PC-3 (cell line): Measurements from ENCODE around the gene SNX9. TPM values are rescaled to one million over a fixed set of nuclear protein-coding genes. Genes with fewer than 3 reads are reported as not detected.

Experiments used
- ATAC-seq: fragments of 200-7000 bp; cut with Tn5 transposase; 2 replicates; pipeline ENCODE4 v1.9.1; 2020; ENCODE audit warnings: mild to moderate bottlenecking, moderate library complexity
- BruUV-seq: library from RNA; stranded (reverse); fragments of 400-500 nt; replicated peaks from 2 replicates; lab custom pipeline; 2021; lab: Mats Ljungman, UMichigan
- CTCF ChIA-PET: fragments of 300-600 bp; sonication (Branson Sonifier 250); formaldehyde crosslinking; loops from one replicate; lab custom pipeline; 2022; ENCODE audit warnings: antibody characterized with exemption; lab: Charles Lee
- POLR2A ChIA-PET: fragments of 300-600 bp; sonication (Branson Sonifier 250); formaldehyde crosslinking; loops from one replicate; lab custom pipeline; 2022; ENCODE audit warnings: antibody characterized with exemption; ENCODE audit not compliant: unreplicated experiment; lab: Charles Lee
- DNase-seq: peaks from one replicate; pipeline ENCODE4 v3.0.0-alpha.2; 2015
- H2AFZ ChIP-seq: fragments of 300-600 bp; sonication (generic); 2 replicates; pipeline ENCODE4 v1.6.0; 2016; ENCODE audit warnings: antibody characterized with exemption, low read length
- H3F3A ChIP-seq: fragments of 300-600 bp; sonication (generic); one replicate; pipeline ENCODE4 v1.6.0; 2017; ENCODE audit warnings: antibody characterized with exemption, low read length, control low read depth, mild to moderate bottlenecking; ENCODE audit not compliant: unreplicated experiment
- H3K27ac ChIP-seq: fragments of 300-600 bp; sonication (generic); 2 replicates; pipeline ENCODE4 v1.5.1; 2016; ENCODE audit warnings: mild to moderate bottlenecking, low read length
- H3K27me3 ChIP-seq: fragments of 300-600 bp; sonication (generic); 2 replicates; pipeline ENCODE4 v1.6.1; 2016; ENCODE audit warnings: low read length, mixed read lengths
- H3K36me3 ChIP-seq: fragments of 300-600 bp; sonication (generic); 2 replicates; pipeline ENCODE4 v1.6.1; 2016; ENCODE audit warnings: low read depth, mixed run types, low read length, mixed read lengths
- H3K4me1 ChIP-seq: fragments of 300-600 bp; sonication (generic); 2 replicates; pipeline ENCODE4 v1.5.1; 2016; ENCODE audit warnings: low read length; ENCODE audit not compliant: insufficient read depth
- H3K4me2 ChIP-seq: fragments of 300-600 bp; sonication (generic); 2 replicates; pipeline ENCODE4 v1.6.0; 2016; ENCODE audit warnings: low read length
- H3K4me3 ChIP-seq: fragments of 300-600 bp; sonication (generic); 2 replicates; pipeline ENCODE4 v1.5.1; 2016; ENCODE audit warnings: mild to moderate bottlenecking, low read length, mixed read lengths
- H3K79me2 ChIP-seq: fragments of 300-600 bp; sonication (generic); 2 replicates; pipeline ENCODE4 v1.6.1; 2017; ENCODE audit warnings: low read length, mixed read lengths
- H3K9ac ChIP-seq: fragments of 300-600 bp; sonication (generic); 2 replicates; pipeline ENCODE4 v1.6.0; 2016; ENCODE audit warnings: mild to moderate bottlenecking, low read length
- H3K9me2 ChIP-seq: fragments of 300-600 bp; sonication (generic); replicated peaks from 2 replicates; pipeline ENCODE4 v1.6.1; 2016; ENCODE audit warnings: mixed run types, low read length, mixed read lengths
- H3K9me3 ChIP-seq: fragments of 300-600 bp; sonication (generic); 2 replicates; pipeline ENCODE4 v1.6.1; 2016; ENCODE audit warnings: low read length, mixed read lengths
- H4K20me1 ChIP-seq: fragments of 300-600 bp; sonication (generic); 2 replicates; pipeline ENCODE4 v1.6.1; 2016; ENCODE audit warnings: low read length, mixed read lengths
- EZH2 ChIP-seq: fragments of 300-600 bp; sonication (generic); IDR thresholded peaks from one replicate; pipeline ENCODE4 v1.6.1; 2017; ENCODE audit warnings: antibody characterized with exemption, mild to moderate bottlenecking, low read length; ENCODE audit not compliant: unreplicated experiment
- EZH2phosphoT487 ChIP-seq: fragments of 300-600 bp; sonication (generic); IDR thresholded peaks from 2 replicates; pipeline ENCODE4 v1.6.1; 2018; ENCODE audit warnings: mild to moderate bottlenecking, antibody characterized with exemption, low read length, borderline replicate concordance
- intact Hi-C: fragments of 100-400 bp; cut with micrococcal nuclease; formaldehyde crosslinking; loops from 2 replicates; pipeline ENCODE4 v1.9.0; 2023
- total RNA-seq: library from RNA; depleted of rRNA; stranded (reverse); fragments of >200 nt; gene quantifications from 2 replicates; pipeline ENCODE4 v1.2.3, GENCODE V29; 2014
- TF ChIP-seq, protein P1 (sequence below): fragments of 300-600 bp; sonication (generic); conservative IDR thresholded peaks from 2 replicates; pipeline ENCODE4 v1.5.1; 2017; ENCODE audit warnings: antibody characterized with exemption, low read depth, mild to moderate bottlenecking, low read length

Gene SNX9
- total RNA-seq, 1 experiment from 2014 or later = 18.0 TPM

GRCh38 chr6:157978021-157978783, 155.2 kb downstream of the SNX9 start:
- 0 out of 2 replicates have a peak, but pooled peaks cover 3% of the 10 kb centered on the region for H4K20me1 ChIP-seq
- no peaks in the 10 kb centered on the region for H3K27me3 ChIP-seq
- no peaks in the 10 kb centered on the region for H3F3A ChIP-seq
- H3K36me3 ChIP-seq = no peaks in the 10 kb centered on the region
- no peak for ATAC-seq
- H2AFZ ChIP-seq = no peak overlapping the region
- H3K4me2 ChIP-seq = no peak overlapping the region
- H3K9ac ChIP-seq = no peak overlapping the region
- no peak overlapping the region for H3K4me3 ChIP-seq
- BruUV-seq = no TSS peak
- H3K79me2 ChIP-seq = peaks cover 15% of the 10 kb centered on the region
- H3K27ac ChIP-seq = no peak overlapping the region
- H3K9me2 ChIP-seq = no peaks in the 10 kb centered on the region
- no peak for TF ChIP-seq EZH2phosphoT487
- TF ChIP-seq EZH2 = no peak
- TF ChIP-seq, protein P1, sequence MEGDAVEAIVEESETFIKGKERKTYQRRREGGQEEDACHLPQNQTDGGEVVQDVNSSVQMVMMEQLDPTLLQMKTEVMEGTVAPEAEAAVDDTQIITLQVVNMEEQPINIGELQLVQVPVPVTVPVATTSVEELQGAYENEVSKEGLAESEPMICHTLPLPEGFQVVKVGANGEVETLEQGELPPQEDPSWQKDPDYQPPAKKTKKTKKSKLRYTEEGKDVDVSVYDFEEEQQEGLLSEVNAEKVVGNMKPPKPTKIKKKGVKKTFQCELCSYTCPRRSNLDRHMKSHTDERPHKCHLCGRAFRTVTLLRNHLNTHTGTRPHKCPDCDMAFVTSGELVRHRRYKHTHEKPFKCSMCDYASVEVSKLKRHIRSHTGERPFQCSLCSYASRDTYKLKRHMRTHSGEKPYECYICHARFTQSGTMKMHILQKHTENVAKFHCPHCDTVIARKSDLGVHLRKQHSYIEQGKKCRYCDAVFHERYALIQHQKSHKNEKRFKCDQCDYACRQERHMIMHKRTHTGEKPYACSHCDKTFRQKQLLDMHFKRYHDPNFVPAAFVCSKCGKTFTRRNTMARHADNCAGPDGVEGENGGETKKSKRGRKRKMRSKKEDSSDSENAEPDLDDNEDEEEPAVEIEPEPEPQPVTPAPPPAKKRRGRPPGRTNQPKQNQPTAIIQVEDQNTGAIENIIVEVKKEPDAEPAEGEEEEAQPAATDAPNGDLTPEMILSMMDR = no peak
- intact Hi-C loops = no loop called here
- CTCF ChIA-PET = no interaction called here
- peaks cover 4% of the 10 kb centered on the region; the same call in 1 of the 2 replicates for H3K4me1 ChIP-seq
- DNase-seq = no peak
- no peaks in the 10 kb centered on the region for H3K9me3 ChIP-seq
- POLR2A ChIA-PET = no interaction called here

DNA sequence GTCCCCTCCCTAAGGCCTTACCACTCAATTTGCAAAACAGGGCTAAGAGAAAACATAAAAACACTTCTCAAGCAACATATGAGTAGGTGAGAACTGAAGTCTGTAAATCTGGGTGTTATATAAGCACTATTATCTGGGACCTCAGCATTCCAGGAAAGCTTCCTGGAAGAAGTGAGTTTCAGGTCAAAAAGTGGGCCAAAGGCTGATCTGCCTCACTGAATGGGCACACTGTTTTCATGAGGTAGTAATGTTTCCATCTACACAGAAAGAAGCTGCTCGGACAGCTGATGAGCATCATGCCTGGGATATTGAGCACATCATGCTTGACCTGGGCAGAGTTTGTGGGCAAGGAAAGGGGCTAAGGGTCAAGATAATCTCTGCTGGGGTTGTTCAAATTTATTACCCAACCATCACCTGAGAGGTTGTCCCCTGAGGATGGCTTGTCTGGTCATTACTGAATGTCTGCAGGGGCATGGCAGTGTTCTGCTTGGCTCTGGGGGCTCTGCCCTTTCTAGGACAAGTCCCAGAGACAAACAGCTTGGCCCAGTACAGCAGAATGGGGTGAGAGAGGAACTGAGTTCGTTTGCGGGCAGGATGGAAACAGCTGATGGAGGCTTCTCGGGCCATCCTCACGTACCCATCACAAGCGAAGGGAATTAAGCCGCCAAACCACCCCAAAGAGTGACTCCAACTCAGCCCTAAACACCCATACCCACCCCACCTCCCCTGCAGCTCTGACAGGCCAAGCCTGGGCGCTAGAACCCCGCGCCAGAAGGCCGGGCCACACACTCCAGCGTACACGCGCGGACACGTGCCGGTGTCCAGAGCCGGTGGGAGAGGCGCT, 157.5 kb downstream of the SNX9 start:
- Histone ChIP-seq H3K27me3 (no peaks in the 10 kb centered on the region), H2AFZ (peak overlapping the region; percentile 82), H3K4me3 (peak overlapping the region; percentile 94), H3K36me3 (no peaks in the 10 kb centered on the region), H3K4me1 (peaks cover 23% of the 10 kb centered on the region), H3K9ac (peak overlapping the region; percentile 92; the same call in 1 of the 2 replicates), H3K4me2 (peak overlapping the region; percentile 89), H4K20me1 (0 out of 2 replicates have a peak, but pooled peaks cover 6% of the 10 kb centered on the region), H3K9me3 (no peaks in the 10 kb centered on the region), H3K9me2 (no peaks in the 10 kb centered on the region), H3K79me2 (peaks cover 38% of the 10 kb centered on the region), H3K27ac (no peak overlapping the region), H3F3A (peaks cover 3% of the 10 kb centered on the region)
- intact Hi-C loops = loop anchor here (5.0 kb wide), 1 partner anchor 62 kb away; no protein-coding TSS in a partner anchor
- POLR2A ChIA-PET = no interaction called here
- CTCF ChIA-PET = interaction anchor here (0.7 kb wide), 1 partner anchor 187 kb away, joined by 4 read pairs; no protein-coding TSS in a partner anchor
- no peak for DNase-seq
- no TSS peak for BruUV-seq
- TF ChIP-seq EZH2 (no peak), EZH2phosphoT487 (no peak)
- TF ChIP-seq, protein P1 = no peak
- no peak for ATAC-seq
